BLaER1 treated with 17β-estradiol and CSF1 and Interleukin-3, amounts not matched to agents 10 nM and 100 nM (cell line): ENCODE results near the gene FLNC.
A peak's percentile ranks its signal among the peaks of the same experiment; 100 is the strongest.

Experiments used
- H3K27ac ChIP-seq, 11 experiments: shearing (Covaris generic); formaldehyde crosslinking; 2 replicates each; pipeline ENCODE4 v1.8.1; 2022
- H3K27me3 ChIP-seq, 11 experiments: shearing (Covaris generic); formaldehyde crosslinking; 2 replicates each; pipeline ENCODE4 v1.8.1; 2022
- H3K36me3 ChIP-seq, 11 experiments: shearing (Covaris generic); formaldehyde crosslinking; 2 replicates each; pipeline ENCODE4 v1.8.1; 2022
- H3K4me1 ChIP-seq, 10 experiments: shearing (Covaris generic); formaldehyde crosslinking; 2 replicates each; pipeline ENCODE4 v1.8.1; 2022
- H3K4me2 ChIP-seq, 11 experiments: shearing (Covaris generic); formaldehyde crosslinking; 2 replicates each; pipeline ENCODE4 v1.8.1; 2022
- H3K4me3 ChIP-seq, 10 experiments: shearing (Covaris generic); formaldehyde crosslinking; 2 replicates each; pipeline ENCODE4 v1.8.1; 2022
- H3K9ac ChIP-seq, 11 experiments: shearing (Covaris generic); formaldehyde crosslinking; 2 replicates each; pipeline ENCODE4 v1.8.1; 2022
- H3K9me3 ChIP-seq, 11 experiments: shearing (Covaris generic); formaldehyde crosslinking; replicated peaks in 1 of 11; 2 replicates each; pipeline ENCODE4 v1.8.1; 2022
- H4K20me1 ChIP-seq, 11 experiments: shearing (Covaris generic); formaldehyde crosslinking; 2 replicates each; pipeline ENCODE4 v1.8.1; 2022
- Cebpa-rat ChIP-seq, 11 experiments: shearing (Covaris generic); IDR thresholded peaks; 2 replicates each; pipeline ENCODE4 v1.8.1; 2022

Gene FLNC

DNA sequence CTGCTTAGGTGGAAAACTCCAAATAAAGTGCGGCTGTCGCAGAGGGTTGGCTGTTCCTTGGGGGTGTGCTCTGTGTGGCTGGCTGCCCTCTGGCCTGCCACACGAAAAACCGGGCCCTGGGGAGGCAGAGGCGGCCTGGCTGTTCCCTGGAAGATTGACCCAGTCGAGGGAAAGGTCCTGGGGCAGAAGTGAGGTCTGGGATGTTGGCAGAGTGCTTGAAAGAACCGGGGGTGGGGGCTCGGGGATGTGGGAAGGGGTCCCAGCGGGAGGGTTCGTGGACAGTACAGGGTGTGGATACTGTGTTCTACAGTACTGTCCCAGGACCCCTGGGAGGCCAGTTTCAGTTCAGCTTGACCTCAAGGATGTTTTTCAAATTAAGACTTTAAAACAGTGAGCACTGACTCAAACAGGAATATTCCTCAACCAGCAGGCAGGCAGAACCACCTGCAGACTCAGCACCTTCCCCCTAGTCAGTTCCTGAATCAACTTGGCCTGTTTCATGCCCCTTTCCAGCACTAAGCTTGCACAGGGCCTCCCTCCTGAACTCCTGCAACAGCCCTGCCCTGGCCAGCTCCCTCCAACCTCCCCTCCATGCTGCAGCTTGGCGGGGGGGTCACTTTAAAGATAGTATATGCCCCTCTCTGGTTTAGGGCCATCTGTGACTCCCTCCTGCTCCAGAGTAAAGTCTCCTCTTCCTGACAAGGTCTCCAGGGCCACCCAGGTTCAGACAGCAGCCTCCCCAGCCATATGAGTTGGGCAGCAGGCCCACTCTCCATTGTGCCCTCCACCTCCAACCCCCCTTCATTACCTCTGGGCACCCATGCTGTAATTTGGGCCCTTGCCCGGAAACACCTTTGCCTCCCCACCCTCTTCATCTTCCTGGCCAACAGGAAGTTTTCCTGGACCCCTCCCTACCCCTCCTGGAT, 29.3 kb downstream of the FLNC start:
- Histone ChIP-seq H3K4me1 (peaks cover 30 to 50% (median 41%) of the 10 kb centered on the region in 10 experiments), H3K9me3 (no peaks in the 10 kb centered on the region), H4K20me1 (peaks cover 10 to 16% (median 10%) of the 10 kb centered on the region in 11 experiments; a peak in 18 of 22 replicates), H3K27me3 (no peaks in the 10 kb centered on the region), H3K4me3 (no peak overlapping the region), H3K9ac (peak overlapping the region in 7 of 11 experiments; percentile 2 to 47 (median 35); a peak in 8 of 22 replicates), H3K36me3 (peaks cover 0 to 6% (median 2%) of the 10 kb centered on the region in 11 experiments; a peak in 14 of 22 replicates), H3K4me2 (peak overlapping the region; percentile 35 to 77 (median 60)), H3K27ac (peak overlapping the region in 2 of 11 experiments; percentile 1 to 6; a peak in 2 of 22 replicates)
- no peak for TF ChIP-seq Cebpa-rat (IDR thresholded peaks at IDR 0.05)

DNA sequence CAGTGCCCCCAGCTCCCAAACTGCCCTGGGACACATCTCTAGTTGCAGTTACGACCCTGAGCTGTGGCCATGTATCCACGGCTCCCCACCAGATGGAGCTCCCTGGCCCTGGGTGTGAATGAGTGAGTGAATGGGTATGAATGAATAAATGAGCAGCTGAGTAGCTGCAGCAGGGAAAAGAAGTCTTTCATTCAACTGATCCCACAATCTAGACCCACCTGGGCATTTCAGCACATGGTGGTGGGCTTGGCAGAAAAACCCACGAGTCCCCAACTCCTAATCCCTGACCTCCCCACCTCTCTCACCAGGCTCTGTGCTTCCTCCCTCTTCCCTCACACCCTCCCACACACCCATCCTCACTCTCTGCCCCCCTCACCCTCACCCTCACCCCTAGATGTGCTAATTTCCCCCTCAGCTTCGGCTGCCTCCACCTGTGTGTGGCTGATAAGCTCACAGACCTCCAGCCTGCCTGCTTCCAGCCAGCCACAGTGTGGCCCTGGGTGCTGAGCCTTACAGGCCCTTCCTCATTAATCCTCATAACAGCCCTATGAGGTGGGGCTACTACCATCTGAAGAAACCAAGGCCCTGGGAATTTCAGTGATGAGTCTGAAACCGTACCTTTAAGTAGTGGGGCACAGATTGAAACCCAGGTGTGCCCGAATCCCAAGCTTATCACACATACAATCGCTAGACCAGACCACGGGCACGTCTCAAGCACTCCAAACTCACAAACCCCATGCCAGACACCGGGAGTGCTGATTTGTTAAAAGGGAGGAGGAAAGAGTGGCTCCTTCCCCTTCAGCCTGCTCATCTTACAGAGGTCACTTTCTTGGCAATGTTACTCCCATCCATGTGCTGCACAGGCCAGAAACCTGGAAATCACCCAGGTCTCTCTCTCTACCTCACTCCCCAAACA, 30.2 kb downstream of the FLNC start:
- Histone ChIP-seq H3K4me3 (no peak overlapping the region), H3K4me2 (peak overlapping the region; percentile 35 to 77 (median 60)), H3K27ac (0 out of 22 replicates have a peak overlapping the region, but pooled peaks of 1 of the 11 experiments have one; percentile 1), H3K4me1 (peaks cover 30 to 49% (median 43%) of the 10 kb centered on the region in 10 experiments), H3K9ac (peak overlapping the region in 2 of 11 experiments; percentile 37 to 47; a peak in 1 of 22 replicates), H3K9me3 (no peaks in the 10 kb centered on the region), H4K20me1 (peaks cover 16 to 25% (median 20%) of the 10 kb centered on the region in 11 experiments; a peak in 21 of 22 replicates), H3K36me3 (peaks cover 8 to 16% (median 12%) of the 10 kb centered on the region in 11 experiments), H3K27me3 (no peaks in the 10 kb centered on the region)
- no peak for TF ChIP-seq Cebpa-rat (IDR thresholded peaks at IDR 0.05)

DNA sequence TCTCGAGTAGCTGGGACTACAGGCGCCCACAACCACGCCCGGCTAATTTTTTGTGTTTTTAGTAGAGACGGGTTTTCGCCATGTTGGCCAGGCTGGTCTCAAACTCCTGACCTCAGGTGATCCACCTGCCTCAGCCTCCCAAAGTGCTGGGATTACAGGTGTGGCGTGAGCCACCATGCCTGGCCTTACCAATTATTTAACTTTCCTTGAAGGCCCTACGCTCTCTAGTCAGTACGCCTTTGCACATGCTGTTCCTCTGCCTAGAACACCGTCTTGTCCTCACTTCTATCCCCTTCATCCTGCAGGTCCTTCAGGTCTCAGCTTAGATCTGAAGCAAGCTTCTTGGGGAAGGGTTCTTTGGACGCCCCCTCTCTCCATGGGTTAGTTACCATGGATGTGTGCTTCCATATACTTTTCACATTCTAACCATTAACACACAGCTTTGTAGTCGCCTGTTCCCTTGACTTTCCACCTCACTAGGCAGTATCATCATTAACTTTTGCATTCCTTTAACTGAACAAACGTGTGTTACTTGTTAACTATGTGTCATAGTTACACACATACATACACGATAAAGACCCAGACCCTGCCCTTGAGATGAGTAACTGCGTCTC, 31.9 kb downstream of the FLNC start:
- H4K20me1 ChIP-seq, result peaks cover 25 to 40% (median 36%) of the 10 kb centered on the region in 11 experiments
- peak overlapping the region; percentile 62 to 85 (median 76) for H3K4me2 ChIP-seq
- H3K27ac ChIP-seq, result peak overlapping the region in 5 of 11 experiments; percentile 6 to 95 (median 34); a peak in 6 of 22 replicates
- no peaks in the 10 kb centered on the region for H3K9me3 ChIP-seq
- peaks cover 30 to 50% (median 42%) of the 10 kb centered on the region in 10 experiments for H3K4me1 ChIP-seq
- no peak for TF ChIP-seq Cebpa-rat (IDR thresholded peaks at IDR 0.05)
- H3K9ac ChIP-seq, result peak overlapping the region in 10 of 11 experiments; percentile 80 to 93 (median 90); a peak in 16 of 22 replicates
- no peaks in the 10 kb centered on the region; a peak in 3 of 22 replicates for H3K27me3 ChIP-seq
- H3K4me3 ChIP-seq, result peak overlapping the region; percentile 77 to 96 (median 86); a peak in 19 of 20 replicates
- H3K36me3 ChIP-seq, result peaks cover 16 to 30% (median 23%) of the 10 kb centered on the region in 11 experiments

DNA sequence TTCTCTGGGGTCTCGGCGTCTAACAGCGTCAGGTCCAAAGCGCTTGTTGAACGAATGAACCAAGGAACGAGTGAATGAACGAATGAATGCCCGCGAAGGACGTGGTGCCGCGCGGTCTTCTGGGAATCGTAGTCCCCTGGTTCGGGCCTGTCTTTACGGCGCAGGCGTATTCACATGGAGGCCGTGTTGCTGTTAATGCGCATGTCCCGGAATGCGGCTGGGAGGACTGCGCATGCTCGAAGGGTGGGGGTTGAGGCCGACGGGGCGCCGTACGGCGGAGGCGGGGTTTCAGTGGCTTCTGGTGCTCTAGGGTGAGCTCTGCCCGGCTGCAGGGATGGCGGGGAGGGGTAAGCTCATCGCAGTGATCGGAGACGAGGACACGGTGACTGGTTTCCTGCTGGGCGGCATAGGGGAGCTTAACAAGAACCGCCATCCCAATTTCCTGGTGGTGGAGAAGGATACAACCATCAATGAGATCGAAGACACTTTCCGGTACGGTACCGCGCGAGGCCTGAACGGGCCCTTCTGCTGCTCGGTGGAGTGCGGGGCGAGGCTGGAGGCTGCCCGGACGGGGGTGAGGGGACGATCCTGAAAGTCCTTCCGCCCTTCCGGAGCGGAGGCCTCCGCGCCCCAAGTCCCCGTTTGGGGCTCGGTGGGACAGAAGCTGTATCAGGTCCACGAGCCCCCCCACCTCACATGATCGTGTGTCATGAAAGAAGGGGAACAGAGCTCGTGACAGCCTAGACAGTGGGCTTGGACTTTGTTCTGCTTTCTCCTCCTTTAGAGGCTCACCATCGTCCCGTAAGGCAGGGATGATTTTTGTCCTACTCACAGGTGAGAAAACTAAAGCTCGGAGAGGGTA, 32.6 kb downstream of the FLNC start, which contains the start of gene ATP6V1F:
ATP6V1F (plus strand) TSS at position 286 of the 862 bp plus-strand sequence; CDS start at position 335, 49 bp downstream.
- Histone ChIP-seq H3K4me1 (peaks cover 30 to 50% (median 42%) of the 10 kb centered on the region in 10 experiments), H3K9me3 (no peaks in the 10 kb centered on the region), H3K36me3 (peaks cover 16 to 33% (median 23%) of the 10 kb centered on the region in 11 experiments), H4K20me1 (peaks cover 32 to 47% (median 43%) of the 10 kb centered on the region in 11 experiments), H3K4me3 (peak within 1 kb of the TSS; percentile 77 to 96 (median 86)), H3K4me2 (peak within 1 kb of the TSS; percentile 83 to 99 (median 91)), H3K27me3 (peaks cover under 1 to 6% (median 4%) of the 10 kb centered on the region in 11 experiments; a peak in 17 of 22 replicates), H3K27ac (peak within 1 kb of the TSS; percentile 74 to 95 (median 83)), H3K9ac (peak within 1 kb of the TSS; percentile 80 to 96 (median 90))
- no peak for TF ChIP-seq Cebpa-rat (IDR thresholded peaks at IDR 0.05)

DNA sequence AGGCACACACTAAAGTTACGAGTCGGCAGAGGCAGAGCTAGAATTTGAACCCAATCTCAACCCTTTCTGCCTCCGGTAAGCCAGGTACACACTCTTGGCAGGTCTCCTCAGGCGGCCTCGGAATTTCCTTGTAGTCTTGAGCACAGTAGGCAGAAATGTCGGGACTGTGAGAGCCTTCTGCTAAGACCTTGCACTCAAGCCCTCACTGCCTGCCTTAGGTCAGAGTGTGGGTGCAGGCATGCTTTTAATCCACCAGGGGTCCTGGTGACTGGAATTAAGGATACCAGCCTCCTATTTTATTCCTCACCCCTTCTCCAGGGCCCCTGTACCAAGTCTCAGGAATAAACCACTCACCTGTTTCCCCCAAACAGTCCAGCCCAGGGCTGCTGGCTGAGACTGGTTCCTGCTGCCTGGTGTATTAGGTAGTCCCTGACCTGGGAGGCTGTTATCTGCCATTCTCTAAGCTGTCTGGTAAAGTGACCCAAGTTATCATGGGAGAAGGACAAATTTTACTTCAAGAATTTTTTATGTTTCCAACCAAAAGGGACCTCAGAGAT, 33.3 kb downstream of the FLNC start:
- H3K27ac ChIP-seq, result peak overlapping the region; percentile 74 to 95 (median 83)
- peaks cover 8 to 13% (median 11%) of the 10 kb centered on the region in 11 experiments for H3K27me3 ChIP-seq
- peaks cover 29 to 53% (median 44%) of the 10 kb centered on the region in 10 experiments for H3K4me1 ChIP-seq
- H3K4me3 ChIP-seq, result peak overlapping the region; percentile 77 to 96 (median 86)
- TF ChIP-seq Cebpa-rat (IDR thresholded peaks at IDR 0.05), result no peak
- peaks cover 39 to 55% (median 50%) of the 10 kb centered on the region in 11 experiments for H4K20me1 ChIP-seq
- peak overlapping the region; percentile 80 to 96 (median 90) for H3K9ac ChIP-seq
- peaks cover 16 to 33% (median 23%) of the 10 kb centered on the region in 11 experiments for H3K36me3 ChIP-seq
- H3K4me2 ChIP-seq, result peak overlapping the region; percentile 83 to 99 (median 91)
- no peaks in the 10 kb centered on the region for H3K9me3 ChIP-seq

DNA sequence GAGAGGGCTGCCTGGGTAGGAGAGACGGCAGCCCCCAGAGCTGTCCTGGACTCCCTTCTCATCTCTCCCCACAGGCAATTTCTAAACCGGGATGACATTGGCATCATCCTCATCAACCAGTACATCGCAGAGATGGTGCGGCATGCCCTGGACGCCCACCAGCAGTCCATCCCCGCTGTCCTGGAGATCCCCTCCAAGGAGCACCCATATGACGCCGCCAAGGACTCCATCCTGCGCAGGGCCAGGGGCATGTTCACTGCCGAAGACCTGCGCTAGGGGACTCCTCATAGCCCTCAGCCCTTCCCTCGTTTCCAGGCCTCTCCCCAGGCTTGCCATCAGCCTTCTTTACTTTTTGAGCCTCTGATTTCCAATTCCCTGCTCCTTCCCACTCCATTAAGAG, 35.1 kb downstream of the FLNC start:
- H3K4me1 ChIP-seq, result peaks cover 28 to 52% (median 44%) of the 10 kb centered on the region in 10 experiments
- no peak for TF ChIP-seq Cebpa-rat (IDR thresholded peaks at IDR 0.05)
- peaks cover 16 to 33% (median 23%) of the 10 kb centered on the region in 11 experiments for H3K36me3 ChIP-seq
- no peak overlapping the region for H3K27ac ChIP-seq
- H3K9ac ChIP-seq, result no peak overlapping the region
- no peaks in the 10 kb centered on the region for H3K9me3 ChIP-seq
- peaks cover 26 to 31% (median 29%) of the 10 kb centered on the region in 11 experiments for H3K27me3 ChIP-seq
- no peak overlapping the region for H3K4me3 ChIP-seq
- H4K20me1 ChIP-seq, result peaks cover 49 to 72% (median 67%) of the 10 kb centered on the region in 11 experiments
- H3K4me2 ChIP-seq, result peak overlapping the region in 3 of 11 experiments; percentile 12 to 99 (median 95); a peak in 5 of 22 replicates
